GM12865 (cell line): ENCODE data around the gene BABAM2.
A peak's percentile ranks its signal among the peaks of the same experiment; 100 is the strongest.

Experiments
- DNase-seq: peaks from one replicate; pipeline ENCODE4 v3.0.0; 2010; ENCODE audit warnings: low read depth
- H3K4me3 ChIP-seq: 2 replicates; pipeline ENCODE4 v1.5.1; 2011; ENCODE audit warnings: mild to moderate bottlenecking, low read depth, low read length, control low read depth
- CTCF ChIP-seq: IDR thresholded peaks from 2 replicates; pipeline ENCODE4 v1.5.1; 2011; ENCODE audit warnings: low read length, control low read depth, low read depth, inconsistent platforms; ENCODE audit not compliant: insufficient read depth; ENCODE audit errors: missing control alignments

The BABAM2 gene

GRCh38 chr2:28271919-28272250 lies 381.4 kb downstream of the BABAM2 start:
- no peak for TF ChIP-seq CTCF
- H3K4me3 ChIP-seq: no peak overlapping the region
- no peak for DNase-seq

- H3K4me3 ChIP-seq: no peak overlapping the region
- peak; percentile 67 for DNase-seq
- TF ChIP-seq CTCF: no peak
These were observed 383.2 kb downstream of the BABAM2 start for GRCh38 chr2:28273751-28274150.

DNA sequence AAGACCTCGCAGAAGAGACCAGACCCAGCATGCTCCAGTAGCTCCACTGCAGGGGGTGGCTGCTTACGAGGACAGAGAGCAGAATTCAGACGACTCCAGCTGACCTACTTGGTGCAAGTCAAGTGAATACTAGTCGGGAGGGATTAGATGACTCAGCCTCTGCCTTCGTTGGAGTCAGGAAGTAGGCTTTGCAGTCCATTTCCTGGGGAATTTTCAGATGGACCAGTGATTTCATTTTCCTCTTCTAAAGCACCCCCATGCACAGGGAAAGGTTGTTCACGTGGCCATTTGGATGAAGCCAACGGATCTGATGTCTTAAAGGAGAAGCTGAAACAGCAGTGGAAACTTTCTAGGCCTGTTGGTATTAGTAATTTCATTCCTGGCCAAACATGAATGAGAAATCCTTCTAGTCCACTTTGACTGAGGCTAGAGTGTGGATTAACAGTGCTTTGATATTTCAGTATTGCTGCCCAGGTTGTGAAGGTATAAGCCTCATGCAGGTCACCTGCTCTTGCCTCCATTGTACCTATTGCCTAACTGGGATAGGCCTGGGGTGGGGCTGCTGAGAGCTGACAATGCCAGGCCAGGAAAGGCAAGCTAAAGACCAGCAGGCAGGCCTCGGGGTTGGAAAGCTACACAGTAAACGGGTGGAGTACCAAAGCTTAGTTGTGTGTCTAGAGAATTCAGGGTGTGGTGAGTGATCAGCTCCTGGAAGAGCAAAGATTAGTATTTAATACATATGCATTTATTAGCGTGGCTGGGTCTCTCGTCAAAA lies 384.6 kb downstream of the BABAM2 start:
- peak; percentile 72 for DNase-seq
- no peak for TF ChIP-seq CTCF
- H3K4me3 ChIP-seq: no peak overlapping the region

- TF ChIP-seq CTCF: no peak
- no peak overlapping the region for H3K4me3 ChIP-seq
- DNase-seq: peak; percentile 75
These were observed 385.6 kb downstream of the BABAM2 start for GRCh38 chr2:28276076-28276618.

DNA sequence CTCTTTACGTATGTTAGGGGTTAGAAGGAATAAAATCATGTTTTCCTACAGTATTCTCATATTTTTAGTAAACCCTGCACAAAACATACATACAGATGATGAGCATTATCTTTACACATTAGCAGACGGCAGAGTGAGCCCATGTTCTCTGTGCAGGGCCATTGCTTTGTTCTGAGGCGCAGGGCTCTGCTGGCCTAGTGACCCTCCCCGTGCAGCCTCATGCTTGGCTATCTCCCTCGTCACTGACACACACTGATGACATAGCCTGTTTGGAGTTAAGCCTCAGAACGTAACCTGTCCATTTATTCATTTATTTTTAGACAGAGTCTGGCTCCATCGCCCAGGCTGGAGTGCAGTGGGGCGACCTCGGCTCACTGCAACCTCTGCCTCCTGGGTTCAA lies 386.3 kb downstream of the BABAM2 start:
- no peak for DNase-seq
- TF ChIP-seq CTCF: no peak

GRCh38 chr2:28277466-28277865 lies 386.9 kb downstream of the BABAM2 start:
- no peak for DNase-seq

More for the DNA sequence above, 386.3 kb downstream of the BABAM2 start:
- no peak overlapping the region for H3K4me3 ChIP-seq

More at GRCh38 chr2:28277466-28277865, 386.9 kb downstream of the BABAM2 start:
- no peak overlapping the region for H3K4me3 ChIP-seq
- TF ChIP-seq CTCF: no peak
